GM10266 (cell line): ENCODE data around the gene RPTOR.

ENCODE experiments used
- DNase-seq: peaks from one replicate; pipeline ENCODE4 v3.0.0; 2012; ENCODE audit errors: extremely low spot score
- TF ChIP-seq, protein P1 (sequence below): IDR thresholded peaks from 2 replicates; pipeline ENCODE4 v1.5.1; 2012; ENCODE audit warnings: mild to moderate bottlenecking, low read depth; ENCODE audit not compliant: control insufficient read depth, insufficient read depth; ENCODE audit errors: missing control alignments

The RPTOR gene

DNA sequence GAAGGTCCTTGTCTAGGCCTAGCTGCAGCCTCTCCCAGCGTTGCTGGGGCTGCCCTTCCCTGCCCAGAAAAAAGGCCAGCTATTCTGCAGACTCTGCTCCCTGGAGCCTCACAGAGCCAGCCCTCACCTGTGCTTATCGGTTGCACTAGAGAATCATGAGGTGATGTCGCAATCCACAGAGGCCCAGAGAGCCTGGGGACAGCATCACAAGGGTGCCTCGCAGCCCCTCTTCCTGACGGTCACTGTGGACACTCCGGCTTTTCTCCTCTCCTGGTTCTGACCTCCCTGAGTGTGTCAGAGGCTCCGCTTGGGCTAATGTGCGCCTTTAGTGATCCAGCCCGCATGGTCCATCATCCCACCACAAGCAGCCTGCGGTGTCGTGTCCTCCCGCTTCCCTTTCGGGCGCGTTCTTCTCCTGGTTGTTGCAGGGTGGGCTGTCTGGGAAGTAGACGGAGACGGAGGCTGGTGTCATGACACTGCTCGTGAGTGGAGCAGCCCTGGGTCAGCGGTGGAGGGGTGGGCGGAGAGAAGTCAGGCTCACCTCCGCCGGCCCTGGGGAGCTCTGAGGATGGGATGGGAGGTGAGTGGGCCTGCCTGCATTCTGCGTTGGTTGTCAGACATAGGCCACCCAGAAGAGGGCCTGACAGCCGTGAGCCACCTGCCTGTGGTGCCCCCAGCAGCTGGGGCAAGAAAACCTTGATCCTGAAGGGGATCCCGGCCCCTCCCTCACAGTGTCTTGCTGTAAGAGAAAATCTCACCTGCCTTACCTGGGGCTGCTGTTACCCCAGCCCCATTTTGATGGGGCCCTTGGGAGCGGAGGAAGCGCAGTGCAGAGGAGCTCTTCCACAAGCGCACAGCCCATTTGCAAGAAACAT lies 281.1 kb downstream of the RPTOR start:
- TF ChIP-seq, protein P1, sequence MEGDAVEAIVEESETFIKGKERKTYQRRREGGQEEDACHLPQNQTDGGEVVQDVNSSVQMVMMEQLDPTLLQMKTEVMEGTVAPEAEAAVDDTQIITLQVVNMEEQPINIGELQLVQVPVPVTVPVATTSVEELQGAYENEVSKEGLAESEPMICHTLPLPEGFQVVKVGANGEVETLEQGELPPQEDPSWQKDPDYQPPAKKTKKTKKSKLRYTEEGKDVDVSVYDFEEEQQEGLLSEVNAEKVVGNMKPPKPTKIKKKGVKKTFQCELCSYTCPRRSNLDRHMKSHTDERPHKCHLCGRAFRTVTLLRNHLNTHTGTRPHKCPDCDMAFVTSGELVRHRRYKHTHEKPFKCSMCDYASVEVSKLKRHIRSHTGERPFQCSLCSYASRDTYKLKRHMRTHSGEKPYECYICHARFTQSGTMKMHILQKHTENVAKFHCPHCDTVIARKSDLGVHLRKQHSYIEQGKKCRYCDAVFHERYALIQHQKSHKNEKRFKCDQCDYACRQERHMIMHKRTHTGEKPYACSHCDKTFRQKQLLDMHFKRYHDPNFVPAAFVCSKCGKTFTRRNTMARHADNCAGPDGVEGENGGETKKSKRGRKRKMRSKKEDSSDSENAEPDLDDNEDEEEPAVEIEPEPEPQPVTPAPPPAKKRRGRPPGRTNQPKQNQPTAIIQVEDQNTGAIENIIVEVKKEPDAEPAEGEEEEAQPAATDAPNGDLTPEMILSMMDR: no peak
- no peak for DNase-seq

- DNase-seq: no peak
- TF ChIP-seq, protein P1: no peak
These were observed 281.8 kb downstream of the RPTOR start for GRCh38 chr17:80826346-80826954.

GRCh38 chr17:80826955-80827645 lies 282.5 kb downstream of the RPTOR start:
- TF ChIP-seq, protein P1: no peak
- DNase-seq: no peak

GRCh38 chr17:80827646-80828643 lies 283.3 kb downstream of the RPTOR start:
- no peak for DNase-seq
- TF ChIP-seq, protein P1: no peak

- TF ChIP-seq, protein P1: no peak
These were observed 284.7 kb downstream of the RPTOR start for GRCh38 chr17:80829166-80829813.

More at GRCh38 chr17:80829166-80829813, 284.7 kb downstream of the RPTOR start:
- no peak for DNase-seq
